Skeletal muscle tissue (tissue), 4 donors: ENCODE data around the gene SACS. TPM values are rescaled to one million over a fixed set of nuclear protein-coding genes. Genes with fewer than 3 reads are reported as not detected.

Experiments
- H3K27ac ChIP-seq: one replicate; pipeline ENCODE4 v1.7.0; 2013; ENCODE audit warnings: mild to moderate bottlenecking, low read depth, low read length, inconsistent platforms
- H3K27me3 ChIP-seq, 3 donors: one replicate each; pipeline ENCODE4 v1.7.0; 2013; ENCODE audit warnings: low read length in 3 of 3; ENCODE audit not compliant: control insufficient read depth in 3 of 3, insufficient read depth in 3 of 3
- H3K36me3 ChIP-seq, 3 donors: one replicate each; pipeline ENCODE4 v1.7.0; 2013; ENCODE audit warnings: low read length in 3 of 3; ENCODE audit not compliant: control insufficient read depth in 3 of 3, insufficient read depth in 3 of 3
- H3K4me1 ChIP-seq, 3 donors: one replicate each; pipeline ENCODE4 v1.7.0; 2013; ENCODE audit warnings: low read length in 3 of 3, mild to moderate bottlenecking in 3 of 3; ENCODE audit not compliant: control insufficient read depth in 3 of 3, insufficient read depth in 3 of 3
- H3K4me3 ChIP-seq, 3 donors: one replicate each; pipeline ENCODE4 v1.7.0; 2013; ENCODE audit warnings: low read length in 3 of 3
- H3K9ac ChIP-seq, 3 donors: one replicate each; pipeline ENCODE4 v1.7.0; 2013; ENCODE audit warnings: low read length in 3 of 3, mild to moderate bottlenecking in 3 of 3, moderate library complexity in 2 of 3, low read depth in 1 of 3
- H3K9me3 ChIP-seq, 3 donors: one replicate each; pipeline ENCODE4 v1.7.0; 2013; ENCODE audit warnings: low read length in 3 of 3; ENCODE audit not compliant: control insufficient read depth in 3 of 3
- total RNA-seq: library from RNA; depleted of rRNA; stranded (reverse); fragments of >200 nt; gene quantifications from one replicate; pipeline ENCODE4 v1.2.3, GENCODE V29; 2014
- donor health status: Osteomylitis.

The SACS gene
- total RNA-seq, 1 donor from 2014 or later, result 102 TPM

- Histone ChIP-seq H3K4me1 (peaks cover 7 to 13% (median 12%) of the 10 kb centered on the region in 3 donors), H3K9ac (no peak overlapping the region), H3K4me3 (no peak overlapping the region), H3K27me3 (no peaks in the 10 kb centered on the region), H3K9me3 (no peaks in the 10 kb centered on the region), H3K27ac (no peak overlapping the region), H3K36me3 (peaks cover 12 to 37% (median 36%) of the 10 kb centered on the region in 3 donors)
These were observed 83.5 kb downstream of the SACS start for GRCh38 chr13:23350009-23350408.

GRCh38 chr13:23349161-23349897 is 84.2 kb downstream of the SACS start:
- Histone ChIP-seq H3K27me3 (no peaks in the 10 kb centered on the region), H3K9ac (no peak overlapping the region), H3K27ac (no peak overlapping the region), H3K36me3 (peaks cover 5 to 31% (median 31%) of the 10 kb centered on the region in 3 donors), H3K4me1 (peaks cover 7 to 13% (median 12%) of the 10 kb centered on the region in 3 donors), H3K4me3 (no peak overlapping the region), H3K9me3 (no peaks in the 10 kb centered on the region)

GRCh38 chr13:23348262-23349127 is 85.0 kb downstream of the SACS start:
- H3K9me3 ChIP-seq, result no peaks in the 10 kb centered on the region
- peak overlapping the region; percentile 16 for H3K27ac ChIP-seq
- H3K36me3 ChIP-seq, result peaks cover 5 to 31% (median 30%) of the 10 kb centered on the region in 3 donors
- peaks cover 7 to 13% (median 12%) of the 10 kb centered on the region in 3 donors for H3K4me1 ChIP-seq
- H3K9ac ChIP-seq, result no peak overlapping the region
- no peak overlapping the region for H3K4me3 ChIP-seq
- H3K27me3 ChIP-seq, result no peaks in the 10 kb centered on the region

- H3K9ac ChIP-seq, result no peak overlapping the region
- no peak overlapping the region for H3K27ac ChIP-seq
- peaks cover 7 to 13% (median 12%) of the 10 kb centered on the region in 3 donors for H3K4me1 ChIP-seq
- H3K27me3 ChIP-seq, result no peaks in the 10 kb centered on the region
- no peak overlapping the region for H3K4me3 ChIP-seq
- no peaks in the 10 kb centered on the region for H3K9me3 ChIP-seq
- peaks cover 2 to 26% (median 22%) of the 10 kb centered on the region in 3 donors for H3K36me3 ChIP-seq
These were observed 85.9 kb downstream of the SACS start for GRCh38 chr13:23347601-23348000.

GRCh38 chr13:23344931-23345595 is 88.4 kb downstream of the SACS start:
- Histone ChIP-seq H3K9me3 (no peaks in the 10 kb centered on the region), H3K36me3 (peaks cover 8 to 34% (median 10%) of the 10 kb centered on the region in 3 donors), H3K27me3 (no peaks in the 10 kb centered on the region), H3K27ac (no peak overlapping the region), H3K9ac (no peak overlapping the region), H3K4me3 (no peak overlapping the region), H3K4me1 (peaks cover 7 to 13% (median 12%) of the 10 kb centered on the region in 3 donors)

- Histone ChIP-seq H3K36me3 (peaks cover 11 to 22% (median 12%) of the 10 kb centered on the region in 3 donors), H3K9me3 (no peaks in the 10 kb centered on the region), H3K4me3 (no peak overlapping the region), H3K27me3 (no peaks in the 10 kb centered on the region), H3K4me1 (no peaks in the 10 kb centered on the region), H3K27ac (no peak overlapping the region), H3K9ac (no peak overlapping the region)
These were observed 94.3 kb downstream of the SACS start for GRCh38 chr13:23339225-23339624.

GRCh38 chr13:23330356-23330755 is 103.1 kb downstream of the SACS start:
- no peak overlapping the region for H3K9ac ChIP-seq
- H3K4me3 ChIP-seq, result no peak overlapping the region
- H3K27ac ChIP-seq, result no peak overlapping the region
- H3K27me3 ChIP-seq, result no peaks in the 10 kb centered on the region
- H3K36me3 ChIP-seq, result no peaks in the 10 kb centered on the region
- H3K4me1 ChIP-seq, result peaks cover 0 to 2% (median 0%) of the 10 kb centered on the region in 3 donors
- no peaks in the 10 kb centered on the region for H3K9me3 ChIP-seq

- Histone ChIP-seq H3K27ac (peak overlapping the region; percentile 15), H3K4me3 (no peak overlapping the region), H3K9me3 (no peaks in the 10 kb centered on the region), H3K36me3 (no peaks in the 10 kb centered on the region), H3K9ac (no peak overlapping the region), H3K4me1 (peaks cover 18 to 34% (median 24%) of the 10 kb centered on the region in 3 donors), H3K27me3 (no peaks in the 10 kb centered on the region)
These were observed 108.3 kb downstream of the SACS start for GRCh38 chr13:23325191-23325590.

GRCh38 chr13:23323946-23324709 is 109.4 kb downstream of the SACS start:
- Histone ChIP-seq H3K9me3 (no peaks in the 10 kb centered on the region), H3K27ac (peak overlapping the region; percentile 28), H3K36me3 (no peaks in the 10 kb centered on the region), H3K4me1 (peaks cover 24 to 37% (median 34%) of the 10 kb centered on the region in 3 donors), H3K27me3 (no peaks in the 10 kb centered on the region), H3K4me3 (no peak overlapping the region), H3K9ac (peak overlapping the region in 2 of 3 donors; percentile 33 to 35)
